K562 (cell line): ENCODE results near the gene SEC16A. TPM values are rescaled to one million over a fixed set of nuclear protein-coding genes. Genes with fewer than 3 reads are reported as not detected.
A peak's percentile ranks its signal among the peaks of the same experiment; 100 is the strongest.

Experiments
- ATAC-seq: fragments of 200-7000 bp; cut with Tn5 transposase; 3 replicates; pipeline ENCODE4 v1.9.1; 2020; ENCODE audit warnings: moderate library complexity
- BruUV-seq: library from RNA; stranded (reverse); fragments of 400-500 nt; replicated peaks from 2 replicates; lab custom pipeline; 2021; lab: Mats Ljungman, UMichigan
- CTCF ChIA-PET: fragments of 300-600 bp; formaldehyde crosslinking; extraction: SDS; loops from one replicate; lab custom pipeline; 2021; ENCODE audit warnings: low intra/inter-chr PET ratio; lab: Yijun Ruan, JAX
- POLR2A ChIA-PET: fragments of 300-600, 350-650 bp; sonication (Branson Sonifier 250); formaldehyde crosslinking; extraction: SDS; loops from one replicate; lab custom pipeline; 2021; ENCODE audit warnings: antibody characterized with exemption, inconsistent platforms; lab: Yijun Ruan, JAX
- DNase-seq, 4 experiments: peaks; one replicate each; pipeline versions ENCODE4 v3.0.0 to v3.0.0-alpha.2; 2011 to 2018; ENCODE audit warnings: low spot score in 3 of 4, mixed read lengths in 3 of 4; ENCODE audit errors: extremely low read depth in 1 of 4
- FAIRE-seq: peaks from 2 replicates; lab custom pipeline; 2011; peaks lifted over from hg19 to GRCh38; lab: Jason Lieb, UNC
- H2AFZ ChIP-seq: 2 replicates; pipeline ENCODE4 v1.6.0; 2011; ENCODE audit warnings: low read depth, low read length, control low read depth, inconsistent platforms
- H3K27ac ChIP-seq: fragments of 200-600 bp; 3 replicates; pipeline ENCODE4 v1.8.0; 2011; ENCODE audit warnings: low read depth, mild to moderate bottlenecking, control low read depth, inconsistent platforms, low read length, moderate library complexity, mixed read lengths; ENCODE audit errors: extremely low read depth
- H3K27me3 ChIP-seq, 2 experiments: fragments of 300-600 bp in 1 of 2; 2 replicates in 1 of 2; 3 replicates in 1 of 2; pipeline versions ENCODE4 v1.6.0 to v1.8.0; 2011; ENCODE audit warnings: inconsistent platforms in 2 of 2, low read length in 2 of 2, mild to moderate bottlenecking in 1 of 2, mixed read lengths in 1 of 2, moderate library complexity in 1 of 2; ENCODE audit not compliant: control insufficient read depth in 2 of 2, insufficient read depth in 2 of 2
- H3K36me3 ChIP-seq: fragments of 300-600 bp; 3 replicates; pipeline ENCODE4 v1.8.0; 2011; ENCODE audit warnings: mild to moderate bottlenecking, low read length, inconsistent platforms; ENCODE audit not compliant: control insufficient read depth, insufficient read depth
- H3K4me1 ChIP-seq, 2 experiments: fragments of 200-600 bp in 1 of 2; replicated peaks in 1 of 2; 2 replicates in 1 of 2; 3 replicates in 1 of 2; pipeline versions ENCODE4 v1.5.1 to v1.8.0; 2011; ENCODE audit warnings: inconsistent platforms in 2 of 2, low read length in 2 of 2, mild to moderate bottlenecking in 1 of 2, mixed read lengths in 1 of 2, moderate library complexity in 1 of 2; ENCODE audit not compliant: control insufficient read depth in 2 of 2, insufficient read depth in 2 of 2
- H3K4me2 ChIP-seq: 2 replicates; pipeline ENCODE4 v1.6.1; 2011; ENCODE audit warnings: low read length, control low read depth, inconsistent platforms, mixed read lengths; ENCODE audit not compliant: insufficient read depth
- H3K4me3 ChIP-seq: fragments of 200-600 bp; sonication (generic), shearing (Covaris generic); 2 replicates; pipeline ENCODE4 v1.5.1; 2016; ENCODE audit warnings: control low read depth, inconsistent platforms
- H3K79me2 ChIP-seq: fragments of 200-600 bp; 3 replicates; pipeline ENCODE4 v1.8.0; 2011; ENCODE audit warnings: low read length, inconsistent platforms; ENCODE audit not compliant: control insufficient read depth, insufficient read depth
- H3K9ac ChIP-seq, 2 experiments: 2 replicates each; pipeline versions ENCODE4 v1.6.0 to v1.6.1; 2011; ENCODE audit warnings: low read depth in 2 of 2, low read length in 2 of 2, control low read depth in 1 of 2, inconsistent platforms in 1 of 2, mild to moderate bottlenecking in 1 of 2, mixed read lengths in 1 of 2; ENCODE audit not compliant: insufficient read depth in 1 of 2
- H3K9me1 ChIP-seq: one replicate; pipeline ENCODE4 v1.6.0; 2011; ENCODE audit warnings: inconsistent platforms, mild to moderate bottlenecking, low read length, moderate library complexity; ENCODE audit not compliant: control insufficient read depth, insufficient read depth
- H3K9me3 ChIP-seq: replicated peaks from 2 replicates; pipeline ENCODE4 v1.5.1; 2011; ENCODE audit warnings: low read depth, low read length, inconsistent platforms; ENCODE audit not compliant: control insufficient read depth, insufficient read depth
- H4K20me1 ChIP-seq: replicated peaks from 2 replicates; pipeline ENCODE4 v1.6.1; 2011; ENCODE audit warnings: low read length, inconsistent platforms, mixed read lengths; ENCODE audit not compliant: control insufficient read depth, insufficient read depth
- ATF7 ChIP-seq: fragments of 450-650 bp; IDR thresholded peaks from 2 replicates; pipeline ENCODE4 v1.7.1; 2014; ENCODE audit warnings: mild to moderate bottlenecking, moderate library complexity
- CBX2 ChIP-seq: fragments of 200-600 bp; sonication (generic); IDR thresholded peaks from one replicate; pipeline ENCODE4 v1.6.1; 2012; ENCODE audit warnings: mild to moderate bottlenecking, low read length, inconsistent platforms; ENCODE audit not compliant: insufficient read depth, poor library complexity, severe bottlenecking
- CCNT2 ChIP-seq: IDR thresholded peaks from 2 replicates; pipeline ENCODE4 v1.6.1; 2011; ENCODE audit warnings: borderline replicate concordance, low read depth, mild to moderate bottlenecking, moderate library complexity, mixed read lengths, low read length; ENCODE audit not compliant: insufficient read length; ENCODE audit errors: extremely low read depth
- EP400 ChIP-seq: fragments of 450-650 bp; IDR thresholded peaks from 2 replicates; pipeline ENCODE4 v1.6.1; 2017; ENCODE audit warnings: antibody characterized with exemption, mild to moderate bottlenecking, moderate library complexity
- RB1 ChIP-seq: fragments of 450-650 bp; IDR thresholded peaks from 2 replicates; pipeline ENCODE4 v1.6.1; 2017; ENCODE audit warnings: low read depth, mild to moderate bottlenecking
- REST ChIP-seq, 2 experiments: fragments of 450-650 bp; formaldehyde crosslinking in 1 of 2; IDR thresholded peaks; 2 replicates each; pipeline versions ENCODE4 v1.4.0 to v1.6.1; 2014 to 2020; ENCODE audit warnings: mild to moderate bottlenecking in 2 of 2, borderline replicate concordance in 1 of 2, low read depth in 1 of 2
- SP1 ChIP-seq: sonication (generic); formaldehyde crosslinking; IDR thresholded peaks from 2 replicates; pipeline ENCODE4 v1.8.1; 2022; ENCODE audit warnings: mild to moderate bottlenecking, missing genetic modification reagents
- SREBF2 ChIP-seq: sonication (generic); formaldehyde crosslinking; IDR thresholded peaks from 2 replicates; pipeline ENCODE4 v1.4.0; 2020; ENCODE audit warnings: mild to moderate bottlenecking, missing genetic modification reagents
- ZBTB26 ChIP-seq: fragments of 450-650 bp; formaldehyde crosslinking; IDR thresholded peaks from 2 replicates; pipeline ENCODE4 v1.4.0; 2022; ENCODE audit warnings: missing genetic modification characterization
- WGBS: fragments of 100-300 bp; shearing (Covaris generic); methylation state at CpG from one replicate; pipeline ENCODE4 v1.1.6; 2016; ENCODE audit warnings: low coverage, mixed read lengths; ENCODE audit not compliant: insufficient coverage; ENCODE audit errors: missing lambda C conversion rate; 5-methylcytosine and 5-hydroxymethylcytosine counted together
- in situ Hi-C: fragments of 300-500 bp; cut with MboI; formaldehyde crosslinking; loops from 4 replicates; pipeline ENCODE4 v1.15.0; 2018; ENCODE audit warnings: inconsistent platforms, mixed read lengths
- intact Hi-C: fragments of 100-400 bp; cut with micrococcal nuclease; formaldehyde crosslinking; loops from 2 replicates; pipeline ENCODE4 v1.14.2; 2022
- polyA plus RNA-seq, 8 experiments: library from polyadenylated mRNA; depleted of rRNA in 4 of 8; stranded (reverse) in 5 of 8; unstranded in 3 of 8; fragments of >200 nt; fragmentation: Nextera tagmentation in 2 of 8; fragmentation: Illumina TruSeq in 1 of 8; extraction: Ambion mirVana in 2 of 8; extraction: Trizol in 1 of 8; gene quantifications; 2 replicates each; pipeline versions ENCODE4 v1.2.1 to v1.2.3, GENCODE V29; 2011 to 2014; ENCODE audit warnings: inconsistent platforms in 1 of 8, missing spikeins in 1 of 8
- total RNA-seq, 7 experiments: library from RNA; depleted of rRNA in 6 of 7; stranded (reverse); fragments of >200 nt in 6 of 7; fragmentation: Illumina TruSeq in 2 of 7; extraction: Trizol in 2 of 7; gene quantifications; 2 replicates each; pipeline versions ENCODE4 v1.2.1 to v1.2.3, GENCODE V29; 2011 to 2021; ENCODE audit warnings: low replicate concordance in 1 of 7

The SEC16A gene
- total and polyA plus RNA-seq, 9 of the 15 experiments (the other 6 are each of a cell fraction or from before 2014, with no cell fraction given), result 8.3 to 62.8 (median 14.0) TPM

GRCh38 chr9:136400038-136400834, 82.6 kb downstream of the SEC16A start, which contains the start of gene SNAPC4:
Gene SNAPC4 (minus strand): TSS chr9:136400170. CDS start chr9:136398428, 1,742 bp downstream.
- H3K9me3 ChIP-seq, result no peaks in the 10 kb centered on the region
- H3K79me2 ChIP-seq, result peaks cover 28% of the 10 kb centered on the region
- in situ Hi-C loops, result no loop called here
- peak within 1 kb of the TSS; percentile 97 for H3K4me2 ChIP-seq
- no TSS peak for BruUV-seq
- no peaks in the 10 kb centered on the region for H3K27me3 ChIP-seq
- no peaks in the 10 kb centered on the region; the same call in 1 of the 2 replicates for H4K20me1 ChIP-seq
- DNase-seq, result peak; percentile 92 to 93 (median 93)
- intact Hi-C loops, result loop anchor here (1.0 to 2.0 kb wide), 2 partner anchors 35 to 61 kb away; no protein-coding TSS in a partner anchor
- ATAC-seq, result peak; percentile 95
- H2AFZ ChIP-seq, result peak within 1 kb of the TSS; percentile 79
- POLR2A ChIA-PET, result interaction anchor here (0.6 to 1.6 kb wide), 5 partner anchors 9 to 59 kb away, joined by 3 to 8 read pairs (median 4); no protein-coding TSS in a partner anchor
- H3K36me3 ChIP-seq, result peaks cover 72% of the 10 kb centered on the region
- WGBS, result 10% methylated on average over 56 of the region's 71 CpGs
- H3K27ac ChIP-seq, result peak within 1 kb of the TSS; percentile 69
- FAIRE-seq, result peak; percentile 84
- H3K9me1 ChIP-seq, result no peaks in the 10 kb centered on the region
- CTCF ChIA-PET, result interaction anchor here (0.7 to 1.9 kb wide), 8 partner anchors 36 to 231 kb away, joined by 3 to 10 read pairs (median 4); partner anchors contain the start of gene DNLZ
- peak within 1 kb of the TSS; percentile 98 for H3K4me3 ChIP-seq
- peak within 1 kb of the TSS; percentile 78 to 98 for H3K9ac ChIP-seq
- H3K4me1 ChIP-seq, result peaks cover 7 to 41% of the 10 kb centered on the region in 2 experiments; a peak in 4 of 5 replicates
- TF ChIP-seq SREBF2 (CRISPR knock-in tag), result no peak
- TF ChIP-seq REST (IDR thresholded peaks at IDR 0.05; ENCODE audit: borderline replicate concordance), result peak; percentile 83
- peak; percentile 15; the same call in 1 of the 2 replicates for TF ChIP-seq REST (CRISPR knock-in tag; IDR thresholded peaks at IDR 0.05; ENCODE audit: low read depth)
- TF ChIP-seq EP400, result peak; percentile 57; the same call in 1 of the 2 replicates
- TF ChIP-seq ATF7, result peak; percentile 74; the same call in 1 of the 2 replicates
- TF ChIP-seq ZBTB26, result no peak
- peak; percentile 93 for TF ChIP-seq RB1
- TF ChIP-seq CCNT2, result peak; percentile 80
- TF ChIP-seq SP1 (CRISPR knock-in tag), result 0 out of 2 replicates have a peak, but pooled peaks have one; percentile 3
- TF ChIP-seq CBX2, result no peak
